Motor neuron (in vitro differentiated cells): ENCODE results near the gene EYA2. TPM values are rescaled to one million over a fixed set of nuclear protein-coding genes. Genes with fewer than 3 reads are reported as not detected.
"Not testable (repeated sequence)": the region's sequence is repeated elsewhere in the genome, so short reads cannot be mapped to it uniquely, and the experiment has no call there.

ENCODE experiments used
- ATAC-seq, 8 experiments: fragments of 200-7000 bp; cut with Tn5 transposase; replicated peaks in 6 of 8; 2 replicates each; pipeline ENCODE4 v1.8.0; 2021; ENCODE audit warnings: mild to moderate bottlenecking in 8 of 8, moderate library complexity in 8 of 8
- H3K27ac ChIP-seq, 2 donors: fragments of 250-450 bp; sonication (Bioruptor Pico); 2 replicates each; pipeline ENCODE4 v1.9.0; 2021; ENCODE audit warnings: antibody characterized with exemption in 2 of 2, mild to moderate bottlenecking in 2 of 2, moderate library complexity in 1 of 2
- H3K4me1 ChIP-seq, 2 donors: fragments of 250-450 bp; sonication (Bioruptor Pico); replicated peaks in 1 of 2; 2 replicates each; pipeline ENCODE4 v1.6.1; 2021; ENCODE audit warnings: antibody characterized with exemption in 2 of 2, mild to moderate bottlenecking in 2 of 2, moderate library complexity in 1 of 2
- H3K4me3 ChIP-seq, 5 donors: fragments of 250-450 bp; sonication (Bioruptor Pico); 2 replicates each; pipeline ENCODE4 v1.9.0; 2021; ENCODE audit warnings: antibody characterized with exemption in 5 of 5, mild to moderate bottlenecking in 5 of 5, moderate library complexity in 4 of 5
- WGBS, 10 experiments: fragments of 450-650 bp; shearing (Covaris generic); methylation state at CpG; one replicate each; pipeline ENCODE4 v1.0.0; 2022; 5-methylcytosine and 5-hydroxymethylcytosine counted together
- in situ Hi-C, 9 experiments: fragments of 400-800 bp; cut with MboI; loops; one replicate each; pipeline ENCODE4 v1.15.0; 2021; ENCODE audit warnings: low sequenced_read_pairs in 9 of 9, low pct_unique_long_range_greater_than_20kb in 2 of 9; ENCODE audit not compliant: unreplicated experiment in 9 of 9
- total RNA-seq, 8 experiments: library from RNA; unstranded; fragments of 300-600 nt; gene quantifications; 2 replicates each; pipeline versions ENCODE4 v1.2.3 to v1.2.4, GENCODE V29; 2022

The EYA2 gene
- total RNA-seq, 8 experiments from 2014 or later, result 0.18 to 7.5 (median 1.9) TPM; not detected in 1

- in situ Hi-C loops, result no loop called here
- ATAC-seq, result no peak
- Histone ChIP-seq H3K4me1 (no peaks in the 10 kb centered on the region), H3K4me3 (no peak overlapping the region), H3K27ac (no peak overlapping the region)
- WGBS, 10 experiments, result 49 to 100% (median 85%) methylated on average over 2 to 6 of the region's 6 CpGs
Observed at GRCh38 chr20:46920114-46920513, 25.5 kb downstream of the EYA2 start.

GRCh38 chr20:46922841-46923240 is 28.2 kb downstream of the EYA2 start:
- ATAC-seq, H3K27ac ChIP-seq, H3K4me1 ChIP-seq, H3K4me3 ChIP-seq, in situ Hi-C loops: not testable (repeated sequence)
- 60 to 100% (median 87%) methylated on average over 1 to 9 of the region's 9 CpGs; no CpG with 5 or more reads in 1 of the 10 experiments for WGBS, 10 experiments

- H3K4me3 ChIP-seq, result no peak overlapping the region
- 13 to 80% (median 48%) methylated on average over 2 to 4 of the region's 4 CpGs for WGBS, 10 experiments
- ATAC-seq, result peak in 3 of 8 experiments; percentile 57 to 61 (median 58)
- in situ Hi-C loops, result no loop called here
- H3K27ac ChIP-seq, result no peak overlapping the region
- no peaks in the 10 kb centered on the region for H3K4me1 ChIP-seq
Observed at GRCh38 chr20:46923550-46923949, 28.9 kb downstream of the EYA2 start.

- 0 to 40% (median 13%) methylated on average over 1 to 9 of the region's 12 CpGs; no CpG with 5 or more reads in 2 of the 10 experiments for WGBS, 10 experiments
- in situ Hi-C loops, result no loop called here
- no peak overlapping the region for H3K4me3 ChIP-seq
- H3K4me1 ChIP-seq, result peaks cover 4 to 6% of the 10 kb centered on the region in 2 donors
- H3K27ac ChIP-seq, result no peak overlapping the region
- ATAC-seq, result peak; percentile 58 to 93 (median 84)
Observed at GRCh38 chr20:46928580-46929132, 34.0 kb downstream of the EYA2 start.

- 0 to 100% (median 86%) methylated on average over 1 of the region's 1 CpG; no CpG with 5 or more reads in 5 of the 10 experiments for WGBS, 10 experiments
- no peak for ATAC-seq
- Histone ChIP-seq H3K27ac (no peak overlapping the region), H3K4me3 (no peak overlapping the region), H3K4me1 (peaks cover 4 to 6% of the 10 kb centered on the region in 2 donors)
- in situ Hi-C loops, result no loop called here
Observed at GRCh38 chr20:46929902-46930301, 35.3 kb downstream of the EYA2 start.

- 14 to 100% (median 53%) methylated on average over 1 to 9 of the region's 9 CpGs; no CpG with 5 or more reads in 4 of the 10 experiments for WGBS, 10 experiments
- no peak overlapping the region for H3K27ac ChIP-seq
- no peak overlapping the region for H3K4me3 ChIP-seq
- in situ Hi-C loops, result no loop called here
- peak in 1 of 8 experiments; percentile 15 for ATAC-seq
- peaks cover 4 to 6% of the 10 kb centered on the region in 2 donors for H3K4me1 ChIP-seq
Observed at GRCh38 chr20:46930640-46931339, 36.1 kb downstream of the EYA2 start.

GRCh38 chr20:46931699-46932098 is 37.1 kb downstream of the EYA2 start:
- no peak overlapping the region for H3K27ac ChIP-seq
- in situ Hi-C loops, result no loop called here
- ATAC-seq, result peak in 6 of 8 experiments; percentile 7 to 67 (median 60)
- H3K4me3 ChIP-seq, result no peak overlapping the region
- H3K4me1 ChIP-seq, result peaks cover 8% of the 10 kb centered on the region in 2 donors
- 27 to 88% (median 63%) methylated on average over 1 to 11 of the region's 11 CpGs; no CpG with 5 or more reads in 4 of the 10 experiments for WGBS, 10 experiments

GRCh38 chr20:46932439-46932838 is 37.8 kb downstream of the EYA2 start:
- ATAC-seq, in situ Hi-C loops, H3K27ac ChIP-seq, H3K4me3 ChIP-seq: not testable (repeated sequence)
- WGBS, 10 experiments, result 29 to 97% (median 80%) methylated on average over 1 to 9 of the region's 10 CpGs; no CpG with 5 or more reads in 2 of the 10 experiments
- H3K4me1 ChIP-seq, result peaks cover 10 to 11% of the 10 kb centered on the region in 2 donors

GRCh38 chr20:46933150-46933549 is 38.5 kb downstream of the EYA2 start:
- Histone ChIP-seq H3K4me1 (peaks cover 10 to 11% of the 10 kb centered on the region in 2 donors), H3K27ac (no peak overlapping the region), H3K4me3 (no peak overlapping the region)
- ATAC-seq, result no peak
- 75 to 83% (median 80%) methylated on average over 2 to 4 of the region's 5 CpGs; no CpG with 5 or more reads in 7 of the 10 experiments for WGBS, 10 experiments
- in situ Hi-C loops, result no loop called here

GRCh38 chr20:46934746-46935287 is 40.2 kb downstream of the EYA2 start:
- peak in 3 of 8 experiments; percentile 78 to 99 (median 98) for ATAC-seq
- Histone ChIP-seq H3K4me3 (no peak overlapping the region), H3K4me1 (peaks cover 5 to 10% of the 10 kb centered on the region in 2 donors), H3K27ac (no peak overlapping the region)
- in situ Hi-C loops, result no loop called here
- WGBS, 10 experiments, result 20 to 88% (median 36%) methylated on average over 1 to 3 of the region's 4 CpGs; no CpG with 5 or more reads in 4 of the 10 experiments

GRCh38 chr20:46935394-46936017 is 40.9 kb downstream of the EYA2 start:
- in situ Hi-C loops, result no loop called here
- peaks cover 5 to 10% of the 10 kb centered on the region in 2 donors for H3K4me1 ChIP-seq
- H3K27ac ChIP-seq, result no peak overlapping the region
- no peak overlapping the region for H3K4me3 ChIP-seq
- WGBS, 10 experiments, result 33 to 98% (median 85%) methylated on average over 1 to 9 of the region's 9 CpGs
- no peak for ATAC-seq

- H3K27ac ChIP-seq, result no peak overlapping the region
- in situ Hi-C loops, result no loop called here
- peaks cover 5 to 10% of the 10 kb centered on the region in 2 donors for H3K4me1 ChIP-seq
- ATAC-seq, result no peak
- no peak overlapping the region for H3K4me3 ChIP-seq
- 29 to 100% (median 57%) methylated on average over 1 to 17 of the region's 18 CpGs; no CpG with 5 or more reads in 3 of the 10 experiments for WGBS, 10 experiments
Observed at GRCh38 chr20:46936415-46937156, 41.9 kb downstream of the EYA2 start.
